GM12878 (cell line): ENCODE data around the gene SRXN1. TPM values are rescaled to one million over a fixed set of nuclear protein-coding genes. Genes with fewer than 3 reads are reported as not detected.
A peak's percentile ranks its signal among the peaks of the same experiment; 100 is the strongest.

Source experiments
- ATAC-seq: fragments of 200-7000 bp; cut with Tn5 transposase; 3 replicates; pipeline ENCODE4 v1.9.1; 2020; ENCODE audit warnings: mild to moderate bottlenecking, moderate library complexity
- BruUV-seq: library from RNA; stranded (reverse); fragments of 400-500 nt; replicated peaks from 2 replicates; lab custom pipeline; 2021; lab: Mats Ljungman, UMichigan
- CTCF ChIA-PET: fragments of 300-600 bp; sonication (Branson Sonifier 250); formaldehyde crosslinking; extraction: SDS; loops from one replicate; lab custom pipeline; 2021; ENCODE audit warnings: inconsistent platforms; lab: Yijun Ruan, JAX
- POLR2A ChIA-PET: fragments of 350-600 bp; formaldehyde crosslinking; extraction: SDS; loops from one replicate; lab custom pipeline; 2021; ENCODE audit warnings: inconsistent platforms; lab: Charles Lee
- RAD21 ChIA-PET: fragments of 300-600 bp; sonication (Branson Sonifier 250); formaldehyde crosslinking; loops from one replicate; lab custom pipeline; 2023; ENCODE audit warnings: antibody characterized with exemption; ENCODE audit not compliant: unreplicated experiment; lab: Charles Lee
- SMC1A ChIA-PET: fragments of 300-600 bp; sonication (Branson Sonifier 250); formaldehyde crosslinking; loops from one replicate; lab custom pipeline; 2023; ENCODE audit not compliant: unreplicated experiment, uncharacterized antibody; lab: Charles Lee
- DNase-seq: peaks from one replicate; pipeline ENCODE4 v3.0.0-alpha.2; 2011; ENCODE audit warnings: low read depth, low spot score
- FAIRE-seq: peaks from 3 replicates; lab custom pipeline; 2011; peaks lifted over from hg19 to GRCh38; lab: Jason Lieb, UNC
- H2AFZ ChIP-seq: 2 replicates; pipeline ENCODE4 v1.6.0; 2011; ENCODE audit warnings: low read depth, low read length, control low read depth; ENCODE audit not compliant: control insufficient read depth
- H3K27ac ChIP-seq: 2 replicates; pipeline ENCODE4 v1.5.1; 2011; ENCODE audit warnings: control low read depth; ENCODE audit not compliant: control insufficient read depth, insufficient read depth
- H3K27me3 ChIP-seq, 2 experiments: replicated peaks in 1 of 2; 2 replicates each; pipeline versions ENCODE4 v1.6.0 to v1.6.1; 2011; ENCODE audit warnings: low read length in 1 of 2; ENCODE audit not compliant: control insufficient read depth in 2 of 2, insufficient read depth in 2 of 2
- H3K36me3 ChIP-seq, 2 experiments: 2 replicates each; pipeline ENCODE4 v1.5.1; 2011; ENCODE audit warnings: low read length in 1 of 2; ENCODE audit not compliant: control insufficient read depth in 2 of 2, insufficient read depth in 2 of 2
- H3K4me1 ChIP-seq: 2 replicates; pipeline ENCODE4 v1.6.1; 2011; ENCODE audit warnings: mild to moderate bottlenecking, low read length, moderate library complexity, mixed read lengths; ENCODE audit not compliant: control insufficient read depth, insufficient read depth
- H3K4me2 ChIP-seq: 2 replicates; pipeline ENCODE4 v1.6.0; 2011; ENCODE audit warnings: control low read depth; ENCODE audit not compliant: control insufficient read depth, insufficient read depth
- H3K4me3 ChIP-seq: fragments of 200-600 bp; sonication (generic); 2 replicates; pipeline ENCODE4 v1.5.1; 2016
- H3K79me2 ChIP-seq: 2 replicates; pipeline ENCODE4 v1.6.0; 2011; ENCODE audit warnings: low read length; ENCODE audit not compliant: control insufficient read depth, insufficient read depth
- H3K9ac ChIP-seq: 2 replicates; pipeline ENCODE4 v1.8.0; 2011; ENCODE audit warnings: low read length, control low read depth, mixed read lengths; ENCODE audit not compliant: control insufficient read depth, insufficient read depth
- H3K9me3 ChIP-seq: replicated peaks from 3 replicates; pipeline ENCODE4 v1.5.1; 2011; ENCODE audit warnings: mild to moderate bottlenecking, low read length; ENCODE audit not compliant: control insufficient read depth, insufficient read depth
- H4K20me1 ChIP-seq: 2 replicates; pipeline ENCODE4 v1.6.0; 2011; ENCODE audit not compliant: control insufficient read depth, insufficient read depth
- E2F4 ChIP-seq: IDR thresholded peaks from 2 replicates; pipeline ENCODE4 v1.6.1; 2012; ENCODE audit warnings: low read depth, low read length, improper control_type of control experiment
- EGR1 ChIP-seq, 2 experiments: IDR thresholded peaks; 1 replicate in 1 of 2; 2 replicates in 1 of 2; pipeline ENCODE4 v1.6.1; 2011 to 2012; ENCODE audit warnings: low read depth in 2 of 2, low read length in 2 of 2, borderline replicate concordance in 1 of 2, mild to moderate bottlenecking in 1 of 2, moderate library complexity in 1 of 2
- EZH2 ChIP-seq: IDR thresholded peaks from 2 replicates; pipeline ENCODE4 v1.6.1; 2012; ENCODE audit warnings: low read depth, mild to moderate bottlenecking, control low read depth, inconsistent platforms, low read length, borderline replicate concordance; ENCODE audit not compliant: control insufficient read depth
- NFYB ChIP-seq: IDR thresholded peaks from 2 replicates; pipeline ENCODE4 v1.6.1; 2011; ENCODE audit warnings: low read depth, mild to moderate bottlenecking, low read length, improper control_type of control experiment, moderate library complexity; ENCODE audit not compliant: insufficient read depth
- WGBS: methylation state at CpG from one replicate; pipeline ENCODE4 v1.1.6; 2016; ENCODE audit warnings: low lambda C conversion rate; ENCODE audit not compliant: insufficient replicate concordance, insufficient coverage; ENCODE audit errors: missing lambda C conversion rate; 5-methylcytosine and 5-hydroxymethylcytosine counted together
- in situ Hi-C: fragments of 300-500 bp; cut with MboI; formaldehyde crosslinking; loops from 9 replicates; pipeline ENCODE4 v1.14.3; 2018; ENCODE audit warnings: mixed read lengths
- intact Hi-C: fragments of 100-400 bp; cut with micrococcal nuclease; formaldehyde crosslinking; loops from one replicate; pipeline ENCODE4 v1.14.2; 2022; ENCODE audit not compliant: unreplicated experiment
- polyA plus RNA-seq, 11 experiments: library from polyadenylated mRNA; depleted of rRNA in 4 of 11; unstranded in 6 of 11; stranded (reverse) in 5 of 11; fragments of >200 nt; fragmentation: Nextera tagmentation in 4 of 11; fragmentation: Illumina TruSeq in 1 of 11; extraction: Ambion mirVana in 4 of 11; extraction: Trizol in 1 of 11; gene quantifications; 1 replicate in 1 of 11; 2 replicates in 10 of 11; pipeline versions ENCODE4 v1.2.1 to v1.2.3, GENCODE V29; 2011 to 2016; ENCODE audit warnings: inconsistent platforms in 2 of 11, missing spikeins in 2 of 11, low read depth in 1 of 11
- total RNA-seq, 4 experiments: library from RNA; depleted of rRNA in 3 of 4; stranded (reverse); fragments of >200 nt in 3 of 4; fragmentation: Illumina TruSeq in 1 of 4; extraction: Trizol in 1 of 4; gene quantifications; 2 replicates each; pipeline versions ENCODE4 v1.2.1 to v1.2.3, GENCODE V29; 2013 to 2021

Gene SRXN1
- total and polyA plus RNA-seq, 10 of the 15 experiments (the other 5 are each of a cell fraction or from before 2014, with no cell fraction given) = 4.1 to 20.5 (median 15.6) TPM

- intact Hi-C loops (no loop called here), in situ Hi-C loops (no loop called here)
- SMC1A ChIA-PET = no interaction called here
- no peak within 1 kb of the TSS for H2AFZ ChIP-seq
- no peaks in the 10 kb centered on the region for H3K9me3 ChIP-seq
- no peak for FAIRE-seq
- no peaks in the 10 kb centered on the region for H3K79me2 ChIP-seq
- H3K27me3 ChIP-seq = peaks cover 14 to 26% of the 10 kb centered on the region in 2 experiments
- no peak for DNase-seq
- no peak within 1 kb of the TSS for H3K4me3 ChIP-seq
- POLR2A ChIA-PET = no interaction called here
- WGBS = 7% methylated on average over 39 of the region's 84 CpGs
- RAD21 ChIA-PET = no interaction called here
- no peak within 1 kb of the TSS for H3K27ac ChIP-seq
- H3K9ac ChIP-seq = no peak within 1 kb of the TSS
- no TSS peak for BruUV-seq
- H4K20me1 ChIP-seq = no peaks in the 10 kb centered on the region
- no peak; the same call in 2 of the 3 replicates for ATAC-seq
- TF ChIP-seq E2F4 (no peak), EZH2 (0 out of 2 replicates have a peak, but pooled peaks have one; percentile 93), EGR1 (IDR thresholded peaks at IDR 0.05; ENCODE audit: borderline replicate concordance in 1 of 2, low read depth in 2 of 2, low read length in 2 of 2) (peak in 1 of 2 experiments; percentile 27; a peak in 1 of 3 replicates), NFYB (peak; percentile 43; the same call in 1 of the 2 replicates)
- H3K4me1 ChIP-seq = no peaks in the 10 kb centered on the region; the same call in 1 of the 2 replicates
- CTCF ChIA-PET = interaction anchor here (0.6 kb wide), 1 partner anchor 57 kb away, joined by 3 read pairs; no protein-coding TSS in a partner anchor
- no peak within 1 kb of the TSS for H3K4me2 ChIP-seq
- H3K36me3 ChIP-seq = no peaks in the 10 kb centered on the region
Observed at GRCh38 chr20:610130-611046, 42.6 kb downstream of the SRXN1 start, which contains the start of gene TCF15. TCF15 (minus strand) TSS chr20:610309; CDS start chr20:610237, 72 bp downstream.
